GDM1 (cell line): ENCODE results near the gene RRAS2.
"Not testable (repeated sequence)": the region's sequence is repeated elsewhere in the genome, so short reads cannot be mapped to it uniquely, and the experiment has no call there.

Source experiments
- DNase-seq: peaks from one replicate; lab custom pipeline; 2025; lab: John Stamatoyannopoulos, UW

RRAS2 gene

GRCh38 chr11:14306481-14306880 lies 52.5 kb downstream of the RRAS2 start:
- DNase-seq, result no peak

- no peak for DNase-seq
Observed at GRCh38 chr11:14305649-14306048, 53.3 kb downstream of the RRAS2 start.

- no peak for DNase-seq
Observed at GRCh38 chr11:14304601-14305000, 54.4 kb downstream of the RRAS2 start.

- DNase-seq, result no peak
Observed at GRCh38 chr11:14300661-14301304, 58.2 kb downstream of the RRAS2 start.

GRCh38 chr11:14299921-14300320 lies 59.1 kb downstream of the RRAS2 start:
- no peak for DNase-seq

GRCh38 chr11:14290422-14290821 lies 68.6 kb downstream of the RRAS2 start:
- DNase-seq, result no peak

- DNase-seq, result no peak
Observed at GRCh38 chr11:14288189-14288935, 70.6 kb downstream of the RRAS2 start.

GRCh38 chr11:14278869-14279268 lies 80.1 kb downstream of the RRAS2 start:
- DNase-seq, result not testable (repeated sequence)

- DNase-seq, result no peak
Observed at GRCh38 chr11:14275076-14275475, 83.9 kb downstream of the RRAS2 start.

GRCh38 chr11:14273895-14274294 lies 85.1 kb downstream of the RRAS2 start:
- no peak for DNase-seq

GRCh38 chr11:14270690-14271542 lies 88.1 kb downstream of the RRAS2 start:
- DNase-seq, result peak; percentile 84

GRCh38 chr11:14269692-14270573 lies 89.0 kb downstream of the RRAS2 start:
- DNase-seq, result no peak

- no peak for DNase-seq
Observed at GRCh38 chr11:14267861-14268635, 90.9 kb downstream of the RRAS2 start.

- no peak for DNase-seq
Observed at GRCh38 chr11:14266622-14267021, 92.4 kb downstream of the RRAS2 start.

GRCh38 chr11:14264966-14265365 lies 94.0 kb downstream of the RRAS2 start:
- no peak for DNase-seq

- no peak for DNase-seq
Observed at GRCh38 chr11:14262271-14262846, 96.6 kb downstream of the RRAS2 start.

GRCh38 chr11:14261066-14261465 lies 97.9 kb downstream of the RRAS2 start:
- no peak for DNase-seq

- no peak for DNase-seq
Observed at GRCh38 chr11:14259878-14260277, 99.1 kb downstream of the RRAS2 start.

- DNase-seq, result no peak
Observed at GRCh38 chr11:14259186-14259784, 99.7 kb downstream of the RRAS2 start.
